LoVo (cell line): ENCODE data around the gene KIAA1755.

Source experiments
- DNase-seq: peaks from one replicate; pipeline ENCODE4 v3.0.0-alpha.2; 2016; ENCODE audit warnings: low spot score

KIAA1755 gene

GRCh38 chr20:38260378-38261053 lies at the start of gene KIAA1755:
Gene KIAA1755 (minus strand): TSS chr20:38260735. CDS start chr20:38260500, 235 bp downstream.
- no peak for DNase-seq

GRCh38 chr20:38308447-38308846 lies 47.9 kb upstream of the KIAA1755 start:
- no peak for DNase-seq

- no peak for DNase-seq
Observed at GRCh38 chr20:38308047-38308438, 47.5 kb upstream of the KIAA1755 start.

GRCh38 chr20:38307371-38308046 lies 47.0 kb upstream of the KIAA1755 start:
- DNase-seq: no peak

GRCh38 chr20:38306379-38306778 lies 45.8 kb upstream of the KIAA1755 start:
- no peak for DNase-seq

GRCh38 chr20:38305541-38305940 lies 45.0 kb upstream of the KIAA1755 start:
- no peak for DNase-seq

GRCh38 chr20:38304845-38305447 lies 44.4 kb upstream of the KIAA1755 start:
- no peak for DNase-seq

GRCh38 chr20:38303908-38304379 lies 43.4 kb upstream of the KIAA1755 start, which contains the start of gene BPI:
Gene BPI (plus strand): TSS chr20:38304156. CDS start chr20:38304224, 68 bp downstream.
- no peak for DNase-seq

GRCh38 chr20:38302786-38303185 lies 42.3 kb upstream of the KIAA1755 start:
- DNase-seq: no peak

- DNase-seq: no peak
Observed at GRCh38 chr20:38301309-38301708, 40.8 kb upstream of the KIAA1755 start.

GRCh38 chr20:38300438-38300837 lies 39.9 kb upstream of the KIAA1755 start:
- no peak for DNase-seq

GRCh38 chr20:38299963-38300362 lies 39.4 kb upstream of the KIAA1755 start:
- DNase-seq: no peak

GRCh38 chr20:38298768-38299288 lies 38.3 kb upstream of the KIAA1755 start:
- no peak for DNase-seq

- no peak for DNase-seq
Observed at GRCh38 chr20:38297916-38298674, 37.6 kb upstream of the KIAA1755 start.

GRCh38 chr20:38296433-38296832 lies 35.9 kb upstream of the KIAA1755 start:
- DNase-seq: no peak

GRCh38 chr20:38295811-38296210 lies 35.3 kb upstream of the KIAA1755 start:
- no peak for DNase-seq

- no peak for DNase-seq
Observed at GRCh38 chr20:38294076-38294591, 33.6 kb upstream of the KIAA1755 start.

- DNase-seq: no peak
Observed at GRCh38 chr20:38293491-38294065, 33.0 kb upstream of the KIAA1755 start.

GRCh38 chr20:38291966-38292365 lies 31.4 kb upstream of the KIAA1755 start:
- DNase-seq: no peak

- peak; percentile 19 for DNase-seq
Observed at GRCh38 chr20:38290829-38291814, 30.6 kb upstream of the KIAA1755 start.
